Esophagus muscularis mucosa (tissue), 4 donors: ENCODE results near the gene MMP1.

Experiments used
- CTCF ChIP-seq, 3 experiments: fragments of 200-600 bp in 2 of 3; fragments of 450-650 bp in 1 of 3; sonication (generic) in 2 of 3; IDR thresholded peaks; one replicate each; pipeline ENCODE4 v1.5.1; 2017 to 2019; ENCODE audit warnings: antibody characterized with exemption in 3 of 3, mild to moderate bottlenecking in 2 of 3, moderate library complexity in 1 of 3
- EP300 ChIP-seq: sonication (generic); formaldehyde crosslinking; IDR thresholded peaks from one replicate; pipeline ENCODE4 v1.6.1; 2017; ENCODE audit warnings: antibody characterized with exemption
- POLR2A ChIP-seq: fragments of 450-650 bp; IDR thresholded peaks from one replicate; pipeline ENCODE4 v1.6.1; 2017; ENCODE audit warnings: antibody characterized with exemption, moderate library complexity, mild to moderate bottlenecking, low read depth
- POLR2AphosphoS5 ChIP-seq, 2 donors: sonication (generic); formaldehyde crosslinking; IDR thresholded peaks; one replicate each; pipeline ENCODE4 v1.6.1; 2017; ENCODE audit warnings: antibody characterized with exemption in 2 of 2

GRCh38 chr11:102783016-102783415, 14.9 kb downstream of the MMP1 start:
- TF ChIP-seq CTCF (IDR thresholded peaks at IDR 0.05) (no peak), EP300 (no peak), POLR2A (no peak), POLR2AphosphoS5 (IDR thresholded peaks at IDR 0.05) (no peak)
